ENCODE data around the gene GCHFR.

GCHFR gene

DNA sequence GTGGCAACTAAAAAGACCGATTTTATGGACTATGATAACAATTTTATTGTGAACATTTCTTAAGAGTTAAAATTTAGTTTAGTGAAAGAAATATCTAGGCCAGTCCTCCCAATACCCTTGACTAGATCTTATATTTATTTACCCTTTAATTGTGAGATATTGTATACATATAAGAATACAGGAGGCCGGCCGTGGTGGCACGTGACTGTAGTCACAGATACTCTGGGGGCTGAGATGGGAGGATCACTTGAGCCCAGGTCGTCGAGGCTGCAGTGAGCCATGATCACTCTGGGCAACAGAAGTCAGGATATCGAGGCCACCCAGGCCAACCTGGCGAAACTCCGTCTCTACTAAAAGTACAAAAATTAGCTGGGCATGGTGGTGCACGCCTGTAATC lies 8.1 kb upstream of the GCHFR start:
- no peak for DNase-seq

DNA sequence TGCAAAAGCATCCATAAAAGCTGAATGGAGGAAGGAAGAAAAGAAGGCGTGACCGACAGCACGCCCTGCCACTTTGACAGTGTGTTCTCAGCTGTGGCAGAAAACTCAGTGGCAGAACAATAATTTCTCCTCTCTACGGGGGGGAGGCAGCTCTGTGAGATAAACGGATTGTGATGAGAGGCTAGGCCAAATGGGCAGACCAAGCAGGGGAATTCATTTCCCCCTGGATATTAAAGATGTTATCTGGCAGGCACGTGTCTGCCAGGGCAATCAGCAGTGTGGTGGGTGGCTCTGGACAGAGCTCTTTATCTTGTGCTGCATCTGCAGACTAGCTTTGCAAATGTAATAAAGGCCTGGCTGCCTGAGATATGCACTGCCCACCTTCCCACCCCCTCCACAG lies 6.9 kb upstream of the GCHFR start:
- DNase-seq = no peak

DNA sequence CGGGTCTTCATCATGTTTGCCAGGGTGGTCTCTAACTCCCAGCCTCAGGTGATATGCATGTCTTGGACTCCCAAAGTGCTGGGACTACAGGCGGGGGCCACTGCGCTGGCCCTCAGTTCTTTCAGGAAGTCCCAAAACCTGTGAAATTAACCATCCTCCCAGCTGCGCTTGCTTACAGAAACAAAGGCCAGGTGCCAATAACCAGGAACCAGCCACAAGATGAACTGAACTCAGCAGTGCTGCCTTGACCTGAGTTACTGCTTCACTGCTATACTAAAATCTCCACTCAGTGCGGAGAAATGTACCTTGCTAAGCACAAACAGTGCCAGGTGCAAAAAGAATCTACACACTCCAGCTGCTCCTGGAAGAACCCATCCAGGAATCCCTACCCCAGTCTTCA lies 3.9 kb upstream of the GCHFR start:
- DNase-seq = no peak

DNA sequence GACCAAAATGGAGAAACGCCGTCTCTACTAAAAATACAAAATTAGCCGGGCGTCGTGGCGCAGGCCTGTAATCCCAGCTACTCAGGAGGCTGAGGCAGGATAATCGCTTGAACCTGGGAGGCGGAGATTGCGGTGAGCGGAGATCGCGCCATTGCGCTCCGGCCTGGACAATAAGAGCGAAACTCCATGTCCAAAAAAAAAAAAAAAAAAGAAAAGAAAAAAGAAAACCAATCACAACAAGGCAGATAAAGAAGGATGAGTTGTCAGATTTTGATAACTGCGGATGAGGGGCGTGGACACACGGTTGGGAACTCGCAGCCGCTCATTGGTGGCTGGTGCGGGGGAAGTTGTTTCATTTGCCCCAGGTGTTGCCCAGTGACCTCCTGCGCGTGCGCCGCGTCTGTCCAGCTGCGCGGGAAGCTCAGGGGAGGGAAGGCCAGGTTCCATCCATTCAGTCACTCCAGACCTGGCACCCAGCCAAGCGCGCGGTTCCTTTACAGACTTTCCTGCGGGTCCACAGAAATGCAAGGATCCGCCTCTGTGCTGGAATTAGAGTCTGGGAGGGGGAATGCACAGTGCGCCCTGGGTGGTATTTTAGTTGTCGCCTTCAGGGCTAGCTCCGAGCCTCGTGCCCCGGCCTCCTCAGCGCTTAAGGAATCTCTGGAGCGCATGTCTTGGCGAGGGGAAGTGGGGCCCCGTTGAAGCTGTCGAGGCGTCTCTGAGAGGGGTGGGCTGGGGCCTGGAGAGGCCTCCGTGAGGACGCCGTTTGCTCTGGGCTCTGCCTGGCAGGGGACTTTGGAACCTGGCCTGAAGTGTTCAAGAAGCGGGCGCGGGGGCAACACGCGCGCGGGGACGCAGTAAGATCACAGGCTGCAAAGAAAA lies 708 bp upstream of the GCHFR start:
- no peak for DNase-seq

- no peak for DNase-seq
Measured at GRCh38 chr15:40764629-40765103, 798 bp downstream of the GCHFR start.

DNA sequence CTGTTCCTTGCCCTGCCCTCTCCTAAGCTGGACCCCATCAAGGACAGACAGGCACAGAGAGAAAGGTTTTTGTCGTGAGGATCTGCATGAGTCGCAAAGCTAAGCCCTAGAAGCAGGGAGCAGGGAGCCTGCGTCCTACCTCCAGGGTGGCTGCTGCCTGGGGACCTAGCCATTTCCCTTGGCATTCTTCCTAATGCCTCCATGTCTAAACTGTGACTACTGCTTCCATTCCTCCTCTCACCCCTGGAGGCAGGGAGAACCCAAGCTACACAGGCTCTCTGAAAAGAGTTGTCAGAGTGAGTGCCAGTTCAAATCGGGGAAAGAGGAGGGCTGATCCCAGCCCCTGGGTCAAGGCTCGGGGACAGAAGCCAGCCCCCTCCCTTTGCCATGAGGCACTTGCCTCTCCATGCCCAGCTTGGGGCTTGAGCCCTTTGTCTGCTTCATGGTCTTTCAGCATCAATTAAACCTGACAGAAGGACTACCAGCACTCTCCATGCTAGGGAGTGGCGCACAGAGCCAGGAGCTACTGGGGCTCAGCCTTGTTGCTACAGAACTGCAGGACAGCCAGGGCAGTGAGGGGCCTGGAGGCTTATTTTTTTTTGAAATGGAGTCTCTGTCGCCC lies 2.4 kb downstream of the GCHFR start:
- DNase-seq = no peak

DNA sequence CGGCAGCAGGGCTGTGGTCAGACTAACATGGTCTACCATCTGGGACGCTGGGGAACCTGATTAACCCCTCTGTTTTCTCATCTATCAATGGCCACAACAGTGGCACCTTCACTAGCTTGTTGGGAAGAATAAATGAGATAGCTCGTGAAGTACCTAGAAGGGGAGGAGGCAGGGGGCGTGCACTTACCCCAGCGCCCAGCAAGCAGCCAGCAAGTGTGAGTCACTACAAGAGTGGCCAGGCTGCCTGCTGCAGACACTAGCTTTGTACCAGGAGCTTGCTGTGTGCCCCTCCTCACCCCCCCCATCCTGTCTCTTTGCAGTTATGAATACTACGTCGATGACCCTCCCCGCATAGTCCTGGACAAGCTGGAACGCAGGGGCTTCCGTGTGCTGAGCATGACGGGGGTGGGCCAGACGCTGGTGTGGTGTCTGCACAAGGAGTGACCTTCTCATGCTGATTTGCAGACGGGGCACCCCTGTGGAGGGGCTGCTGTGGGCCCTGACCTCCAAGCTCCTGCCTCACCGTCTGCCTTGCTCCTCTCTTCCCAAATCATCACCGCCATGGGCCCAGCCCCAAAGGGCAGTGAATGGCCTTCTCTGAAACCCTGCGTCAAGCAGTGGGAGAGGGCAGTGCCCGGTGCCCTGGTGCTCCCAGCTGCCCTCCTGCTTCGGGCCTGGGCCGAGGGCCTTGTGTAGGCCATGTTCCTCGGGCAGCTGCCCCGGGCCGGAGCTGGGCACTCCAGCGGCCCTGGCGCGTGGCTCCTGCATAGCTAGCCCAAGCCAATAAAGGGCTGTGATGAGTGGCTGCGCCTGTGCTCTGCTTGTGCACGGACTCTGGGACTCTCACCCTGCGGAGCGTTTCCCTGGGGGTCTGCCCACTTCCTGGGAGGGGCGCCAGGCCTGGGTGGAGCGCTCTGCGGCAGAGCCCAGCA lies 3.3 kb downstream of the GCHFR start:
- no peak for DNase-seq

- DNase-seq = no peak
Measured at GRCh38 chr15:40767838-40768500, 4.1 kb downstream of the GCHFR start.

- DNase-seq = no peak
Measured at GRCh38 chr15:40768521-40769273, 4.8 kb downstream of the GCHFR start.

GRCh38 chr15:40769274-40770146 lies 5.6 kb downstream of the GCHFR start, which contains the start of gene C15orf62:
TSS of gene C15orf62 (plus strand) at chr15:40769980. CDS start at chr15:40770496, 516 bp downstream.
- peak; percentile 74 for DNase-seq

- DNase-seq = peak; percentile 45
Measured at GRCh38 chr15:40770147-40770721, 6.4 kb downstream of the GCHFR start.

- no peak for DNase-seq
Measured at GRCh38 chr15:40771242-40771641, 7.4 kb downstream of the GCHFR start.

DNA sequence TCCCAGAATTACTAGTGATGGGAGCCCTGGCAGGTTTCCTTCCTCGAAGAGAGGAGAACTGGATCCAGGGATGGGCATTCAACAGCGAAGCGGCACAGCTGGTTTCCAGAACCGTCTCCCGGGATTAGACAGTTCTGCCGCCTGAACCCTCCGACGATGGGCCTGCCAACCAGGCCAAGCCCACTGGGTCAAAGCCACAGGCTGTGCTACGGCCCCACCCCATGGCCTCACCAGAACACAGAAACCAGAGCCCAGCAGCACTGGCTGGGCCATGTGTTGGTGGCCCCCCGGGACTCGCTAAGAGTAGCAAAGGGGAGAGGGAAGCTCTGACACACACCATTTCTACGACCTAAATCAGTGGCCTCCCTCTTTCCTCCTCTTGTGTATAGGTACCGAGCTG lies 8.1 kb downstream of the GCHFR start:
- DNase-seq = no peak

- DNase-seq = no peak
Measured at GRCh38 chr15:40773496-40773895, 9.6 kb downstream of the GCHFR start.

DNA sequence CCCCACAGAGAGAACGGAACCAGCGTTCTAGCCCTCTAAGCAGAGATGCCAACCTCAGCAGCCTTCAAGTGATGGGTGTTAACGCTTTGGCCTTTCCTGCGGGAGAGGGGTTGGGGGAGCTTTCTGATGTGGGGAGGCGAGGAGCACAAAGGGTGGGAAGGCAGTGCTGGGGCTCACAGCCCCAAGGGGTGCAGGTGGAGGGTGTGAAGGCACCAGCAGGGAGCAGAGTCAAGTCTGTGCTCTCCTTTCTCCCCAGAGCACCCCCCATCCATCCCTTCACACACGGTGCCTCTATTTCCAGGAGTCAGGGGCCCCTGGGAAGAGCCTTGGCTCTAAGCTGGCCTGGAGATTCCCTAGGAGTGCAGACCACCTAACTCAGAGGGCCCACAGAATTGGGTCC lies 10.0 kb downstream of the GCHFR start:
- DNase-seq = no peak

DNA sequence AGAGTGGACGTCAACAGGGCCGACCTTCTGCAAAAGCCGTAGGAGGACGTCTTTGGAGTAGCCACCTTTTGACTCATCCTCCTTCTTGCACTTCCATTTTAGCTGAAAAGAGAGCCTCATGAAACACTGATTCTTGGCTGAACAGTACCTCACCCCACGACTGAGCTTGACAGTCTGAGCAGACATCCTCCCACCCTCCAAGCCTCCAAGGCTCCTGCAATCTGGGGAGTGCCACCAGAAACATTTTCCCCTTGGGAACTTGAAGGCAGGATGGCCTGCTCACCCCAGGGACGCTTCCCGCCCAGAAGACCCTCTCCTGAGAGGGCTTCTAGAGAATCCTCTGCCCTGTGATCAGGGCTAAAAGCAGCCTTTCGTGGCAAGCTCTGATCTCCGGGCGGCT lies 11.1 kb downstream of the GCHFR start:
- DNase-seq = no peak

- DNase-seq = no peak
Measured at GRCh38 chr15:40775740-40776536, 12.1 kb downstream of the GCHFR start.

- DNase-seq = no peak
Measured at GRCh38 chr15:40776537-40777141, 12.8 kb downstream of the GCHFR start.

DNA sequence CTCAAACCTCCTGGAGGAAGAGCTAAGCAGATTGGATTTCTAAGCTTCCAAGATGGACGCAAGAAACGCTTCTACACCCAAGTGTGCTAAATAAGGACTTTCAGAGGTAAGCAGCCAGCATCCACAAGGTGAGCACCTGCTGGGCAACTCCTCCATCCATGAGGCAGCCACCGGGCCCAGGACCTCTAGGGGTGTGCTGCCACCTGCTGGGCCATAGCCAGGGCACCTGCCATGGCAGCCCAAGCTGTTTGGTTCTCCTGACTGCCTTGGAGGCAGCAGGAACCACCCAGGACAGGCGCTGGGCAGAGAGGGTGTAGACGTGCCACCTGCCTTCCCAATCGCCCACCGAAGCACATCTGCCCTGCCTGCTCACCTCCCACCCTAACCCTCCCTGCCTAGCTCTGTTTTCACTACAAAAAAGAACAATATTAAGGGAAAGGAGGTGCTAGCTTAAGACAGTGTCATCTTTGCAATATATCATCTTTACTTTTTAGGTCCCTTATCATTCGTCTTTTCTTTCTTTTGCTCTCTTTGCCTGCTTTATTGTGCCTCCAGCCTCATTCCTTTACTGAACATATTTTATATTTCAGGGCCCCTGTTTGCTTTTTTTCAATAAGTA lies 18.9 kb downstream of the GCHFR start:
- DNase-seq = peak; percentile 80

Data from NCI-H2171 (cell line).